Astrocyte (in vitro differentiated cells and primary cell): ENCODE measurements around the gene ASPSCR1. TPM values are rescaled to one million over a fixed set of nuclear protein-coding genes. Genes with fewer than 3 reads are reported as not detected.

Source experiments
- DNase-seq: peaks from one replicate; pipeline ENCODE4 v3.0.0-alpha.2; 2010; ENCODE audit warnings: low read depth
- FAIRE-seq: peaks from 2 replicates; lab custom pipeline; 2011; peaks lifted over from hg19 to GRCh38; lab: Jason Lieb, UNC
- H2AFZ ChIP-seq: 2 replicates; pipeline ENCODE4 v1.6.0; 2012; ENCODE audit warnings: low read depth, low read length, inconsistent platforms
- H3K27ac ChIP-seq: 2 replicates; pipeline ENCODE4 v1.5.1; 2011; ENCODE audit warnings: low read depth, low read length, inconsistent platforms
- H3K27me3 ChIP-seq: 2 replicates; pipeline ENCODE4 v1.6.0; 2011; ENCODE audit warnings: low read length, inconsistent platforms; ENCODE audit not compliant: insufficient read depth
- H3K36me3 ChIP-seq: 2 replicates; pipeline ENCODE4 v1.5.1; 2011; ENCODE audit warnings: low read length, inconsistent platforms; ENCODE audit not compliant: insufficient read depth
- H3K4me1 ChIP-seq: 2 replicates; pipeline ENCODE4 v1.5.1; 2011; ENCODE audit warnings: low read length, inconsistent platforms; ENCODE audit not compliant: insufficient read depth
- H3K4me2 ChIP-seq: 2 replicates; pipeline ENCODE4 v1.6.0; 2012; ENCODE audit warnings: low read length, inconsistent platforms
- H3K4me3 ChIP-seq: 2 replicates; pipeline ENCODE4 v1.5.1; 2011; ENCODE audit warnings: low read depth, mild to moderate bottlenecking, low read length, inconsistent platforms; ENCODE audit not compliant: insufficient read depth
- H3K79me2 ChIP-seq: 2 replicates; pipeline ENCODE4 v1.6.0; 2012; ENCODE audit warnings: mild to moderate bottlenecking, low read length, inconsistent platforms; ENCODE audit not compliant: insufficient read depth
- H3K9ac ChIP-seq: 2 replicates; pipeline ENCODE4 v1.6.0; 2012; ENCODE audit warnings: mild to moderate bottlenecking, low read length, inconsistent platforms
- H3K9me3 ChIP-seq: 2 replicates; pipeline ENCODE4 v1.5.1; 2012; ENCODE audit warnings: low read depth, mild to moderate bottlenecking, low read length, inconsistent platforms; ENCODE audit not compliant: insufficient read depth
- H4K20me1 ChIP-seq: 2 replicates; pipeline ENCODE4 v1.6.0; 2012; ENCODE audit warnings: low read length, inconsistent platforms; ENCODE audit not compliant: insufficient read depth
- H3K27ac Mint-ChIP-seq: one replicate; pipeline ENCODE4 v1.8.0; 2021; ENCODE audit warnings: mild to moderate bottlenecking, mixed read lengths; ENCODE audit not compliant: unreplicated experiment
- H3K27me3 Mint-ChIP-seq: one replicate; pipeline ENCODE4 v1.8.0; 2021; ENCODE audit warnings: low read depth, mixed read lengths; ENCODE audit not compliant: unreplicated experiment
- H3K36me3 Mint-ChIP-seq: one replicate; pipeline ENCODE4 v1.8.0; 2021; ENCODE audit warnings: low read depth, mixed read lengths; ENCODE audit not compliant: unreplicated experiment
- H3K4me1 Mint-ChIP-seq: one replicate; pipeline ENCODE4 v1.8.0; 2021; ENCODE audit warnings: low read depth, mixed read lengths; ENCODE audit not compliant: unreplicated experiment
- H3K4me3 Mint-ChIP-seq: one replicate; pipeline ENCODE4 v1.8.0; 2021; ENCODE audit warnings: mild to moderate bottlenecking, moderate library complexity, mixed read lengths; ENCODE audit not compliant: unreplicated experiment
- H3K9me3 Mint-ChIP-seq: one replicate; pipeline ENCODE4 v1.8.0; 2021; ENCODE audit warnings: mild to moderate bottlenecking, mixed read lengths; ENCODE audit not compliant: unreplicated experiment
- CTCF ChIP-seq: IDR thresholded peaks from 2 replicates; pipeline ENCODE4 v1.5.1; 2011; ENCODE audit warnings: low read depth, mild to moderate bottlenecking, inconsistent platforms, low read length, moderate library complexity; ENCODE audit not compliant: insufficient read depth
- EZH2 ChIP-seq: IDR thresholded peaks from 2 replicates; pipeline ENCODE4 v1.6.1; 2012; ENCODE audit warnings: mild to moderate bottlenecking, low read length, inconsistent platforms; ENCODE audit not compliant: insufficient read depth
- total RNA-seq: library from RNA; stranded (reverse); gene quantifications from 2 replicates; pipeline ENCODE4 v1.2.1, GENCODE V29; 2021

ASPSCR1 gene
- total RNA-seq, 1 donor from 2014 or later, result 25.5 TPM

GRCh38 chr17:81966343-81967243, 10.8 kb upstream of the ASPSCR1 start:
- Histone ChIP-seq H3K4me1 (peaks cover 7% of the 10 kb centered on the region), H3K27ac (no peak overlapping the region), H3K9ac (no peak overlapping the region), H4K20me1 (no peaks in the 10 kb centered on the region), H3K4me3 (no peak overlapping the region), H3K9me3 (no peaks in the 10 kb centered on the region), H3K79me2 (no peaks in the 10 kb centered on the region), H3K27me3 (peaks cover 31% of the 10 kb centered on the region), H3K36me3 (no peaks in the 10 kb centered on the region), H3K4me2 (no peak overlapping the region), H2AFZ (no peak overlapping the region)
- H3K27me3 Mint-ChIP-seq, result peaks cover 16% of the 10 kb centered on the region
- DNase-seq, result no peak
- H3K27ac Mint-ChIP-seq, result no peak overlapping the region
- no peak for FAIRE-seq
- no peaks in the 10 kb centered on the region for H3K9me3 Mint-ChIP-seq
- TF ChIP-seq CTCF (no peak), EZH2 (no peak)
- peaks cover 2% of the 10 kb centered on the region for H3K4me1 Mint-ChIP-seq
- no peak overlapping the region for H3K4me3 Mint-ChIP-seq
- H3K36me3 Mint-ChIP-seq, result no peaks in the 10 kb centered on the region

GRCh38 chr17:81967244-81967532, 10.2 kb upstream of the ASPSCR1 start:
- Histone ChIP-seq H3K4me1 (peaks cover 7% of the 10 kb centered on the region), H3K4me2 (no peak overlapping the region), H3K4me3 (no peak overlapping the region), H3K9me3 (no peaks in the 10 kb centered on the region), H4K20me1 (no peaks in the 10 kb centered on the region), H3K27ac (no peak overlapping the region), H3K79me2 (no peaks in the 10 kb centered on the region), H3K9ac (no peak overlapping the region), H2AFZ (no peak overlapping the region), H3K27me3 (peaks cover 26% of the 10 kb centered on the region), H3K36me3 (no peaks in the 10 kb centered on the region)
- H3K4me1 Mint-ChIP-seq, result peaks cover 2% of the 10 kb centered on the region
- peaks cover 14% of the 10 kb centered on the region for H3K27me3 Mint-ChIP-seq
- FAIRE-seq (no peak), DNase-seq (no peak)
- no peak for TF ChIP-seq CTCF
- no peak for TF ChIP-seq EZH2
- no peaks in the 10 kb centered on the region for H3K36me3 Mint-ChIP-seq
- H3K27ac Mint-ChIP-seq, result no peak overlapping the region
- H3K9me3 Mint-ChIP-seq, result peaks cover 1% of the 10 kb centered on the region
- no peak overlapping the region for H3K4me3 Mint-ChIP-seq
